Right lung (tissue), 10 donors: ENCODE results near the gene SCRG1. TPM values are rescaled to one million over a fixed set of nuclear protein-coding genes. Genes with fewer than 3 reads are reported as not detected.
A peak's percentile ranks its signal among the peaks of the same experiment; 100 is the strongest.

ENCODE experiments used
- DNase-seq, 2 donors: peaks; one replicate each; pipeline ENCODE4 v3.0.0-alpha.2; 2013
- long read RNA-seq, 8 donors: transcript quantifications; one replicate each; lab custom pipeline, GENCODE V29; 2026
- polyA plus RNA-seq, 5 donors: library from polyadenylated mRNA; unstranded; fragments of 120-200 nt; gene quantifications; one replicate each; pipeline versions ENCODE4 v1.2.1 to v1.2.3, GENCODE V29; 2013; ENCODE audit warnings: inconsistent platforms in 1 of 5, low replicate concordance in 1 of 5; ENCODE audit not compliant: insufficient read length in 5 of 5, insufficient read depth in 1 of 5

SCRG1 gene
- under 1 TPM; 0.22 to 0.68 (median 0.55) TPM for polyA plus RNA-seq
- long read RNA-seq, donor 1, full-length matches to known transcripts = 1 of 1 reads
- long read RNA-seq, donor 1, partial matches to known transcripts = 0 of 1 reads
- long read RNA-seq, donor 1, other reads (novel, unspliced or antisense) = 0 of 1 reads
- long read RNA-seq, donor 2, full-length matches to known transcripts = 1 of 1 reads
- long read RNA-seq, donor 2, partial matches to known transcripts = 0 of 1 reads
- long read RNA-seq, donor 2, other reads (novel, unspliced or antisense) = 0 of 1 reads
- long read RNA-seq, donor 3 = 0 reads
- long read RNA-seq, donor 4 = 0 reads
- long read RNA-seq, donor 5 = 0 reads
- long read RNA-seq, donor 6, full-length matches to known transcripts = 1 of 1 reads
- long read RNA-seq, donor 6, partial matches to known transcripts = 0 of 1 reads
- long read RNA-seq, donor 6, other reads (novel, unspliced or antisense) = 0 of 1 reads
- long read RNA-seq, donor 7 = 0 reads
- long read RNA-seq, donor 8, full-length matches to known transcripts = 1 of 1 reads
- long read RNA-seq, donor 8, partial matches to known transcripts = 0 of 1 reads
- long read RNA-seq, donor 8, other reads (novel, unspliced or antisense) = 0 of 1 reads

DNA sequence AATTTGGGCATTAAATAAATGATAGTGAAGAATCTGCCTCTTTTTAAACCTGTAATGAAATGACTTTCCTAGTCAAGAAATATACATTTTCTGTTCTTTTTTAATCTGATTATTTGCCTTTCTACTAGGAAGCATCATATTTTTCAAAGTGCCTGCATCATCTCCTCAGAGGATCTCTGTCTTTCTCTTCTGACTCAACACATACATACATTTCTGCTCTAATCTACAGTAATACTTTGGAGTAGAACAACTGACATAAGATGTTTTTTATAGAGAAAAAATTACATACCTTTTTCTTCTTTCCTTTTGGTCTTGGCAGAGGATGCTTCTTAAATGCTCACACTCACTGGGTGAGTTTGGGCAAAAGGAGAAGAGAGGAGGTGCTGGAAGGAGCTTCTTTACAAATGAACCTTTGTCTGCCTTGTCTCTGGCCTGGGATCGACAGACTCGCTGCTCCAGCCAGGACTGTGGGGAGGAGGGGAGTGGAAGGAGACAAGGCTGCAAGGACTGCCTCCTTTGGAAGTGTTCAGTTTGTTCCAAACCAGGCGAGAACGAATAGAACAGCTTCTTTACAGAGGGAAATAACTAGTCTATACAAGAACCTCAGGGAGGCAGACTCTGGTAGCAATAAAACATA, at the start of gene SCRG1:
Gene SCRG1 (minus strand): TSS at position 338 of the 637 bp plus-strand sequence. CDS start 7,702 bp downstream, outside the sequence.
- DNase-seq = no peak

DNA sequence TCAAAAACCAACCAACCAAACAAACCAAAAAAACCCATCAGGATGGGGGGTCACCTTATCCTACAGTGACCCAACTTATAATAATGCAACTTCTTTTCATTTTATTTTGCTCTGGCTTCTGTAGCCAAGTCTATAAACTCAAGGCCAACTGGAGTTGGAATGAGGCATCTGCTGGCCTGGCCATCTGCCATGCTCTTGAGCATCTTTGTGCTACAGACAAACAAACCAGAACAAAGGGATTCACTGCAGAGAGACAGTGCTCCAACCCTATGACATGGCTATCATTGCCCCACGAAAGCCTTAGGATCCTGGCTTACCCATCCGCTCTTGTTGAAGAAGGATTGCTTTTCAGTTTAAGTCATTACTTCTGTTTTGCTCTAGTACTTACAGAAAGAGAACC, 49.2 kb upstream of the SCRG1 start:
- peak; percentile 23 to 32 for DNase-seq

DNA sequence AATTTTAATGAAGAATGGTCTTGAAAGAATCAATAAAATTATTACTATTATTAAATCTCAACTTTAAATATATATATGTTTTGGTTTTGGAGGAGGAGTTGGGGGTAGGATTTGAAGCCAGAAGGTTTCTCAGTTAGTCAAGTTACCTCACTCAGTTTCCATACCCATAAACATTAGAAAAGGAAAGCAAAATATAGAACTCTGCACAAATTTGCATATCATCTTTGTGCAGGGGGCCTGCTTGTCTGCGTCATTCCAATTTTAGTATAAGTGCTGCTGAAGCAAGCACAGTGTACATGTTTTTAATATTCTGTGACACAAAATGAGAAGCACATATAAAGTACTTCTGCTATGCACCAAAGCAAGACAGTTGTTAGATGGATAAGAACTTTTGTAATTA, 47.5 kb upstream of the SCRG1 start:
- DNase-seq = no peak

GRCh38 chr4:173443121-173443520, 44.2 kb upstream of the SCRG1 start:
- no peak for DNase-seq

DNA sequence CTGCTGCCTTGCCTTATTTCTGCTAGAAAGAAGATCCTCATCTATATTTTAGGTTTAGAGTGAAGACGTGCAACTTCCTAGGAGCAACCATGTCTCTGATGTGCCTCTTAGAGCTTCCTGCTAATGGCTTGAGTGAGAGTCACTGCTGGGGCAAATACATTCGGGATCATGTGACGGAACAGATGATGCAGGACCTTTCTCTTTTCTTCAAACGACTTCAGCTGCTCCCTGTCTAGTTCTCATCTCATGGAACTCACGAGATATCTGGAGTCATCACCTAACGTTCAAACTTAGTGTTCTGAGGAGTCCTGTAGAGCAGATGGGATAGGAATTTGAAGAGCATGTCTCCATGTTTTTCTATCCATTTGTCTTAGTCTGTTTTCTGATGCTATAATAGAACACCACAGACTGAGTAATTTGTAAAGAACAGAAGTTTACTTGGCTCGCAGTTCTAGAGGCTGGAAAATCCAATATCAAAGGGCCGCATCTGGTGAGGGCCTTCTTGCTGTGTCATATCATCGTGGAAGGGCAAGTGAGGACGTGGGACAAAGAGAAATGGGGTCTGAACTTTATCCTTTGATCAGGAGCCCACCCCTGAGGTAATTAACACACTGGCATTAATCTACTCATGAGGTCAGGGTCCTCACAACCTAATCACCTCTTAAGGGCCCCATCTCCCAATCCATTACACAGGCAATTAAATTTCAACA, 43.5 kb upstream of the SCRG1 start:
- no peak for DNase-seq

- no peak for DNase-seq
These were observed 42.0 kb upstream of the SCRG1 start for GRCh38 chr4:173440888-173441287.

- no peak for DNase-seq
These were observed 37.9 kb upstream of the SCRG1 start for GRCh38 chr4:173436771-173437265.

DNA sequence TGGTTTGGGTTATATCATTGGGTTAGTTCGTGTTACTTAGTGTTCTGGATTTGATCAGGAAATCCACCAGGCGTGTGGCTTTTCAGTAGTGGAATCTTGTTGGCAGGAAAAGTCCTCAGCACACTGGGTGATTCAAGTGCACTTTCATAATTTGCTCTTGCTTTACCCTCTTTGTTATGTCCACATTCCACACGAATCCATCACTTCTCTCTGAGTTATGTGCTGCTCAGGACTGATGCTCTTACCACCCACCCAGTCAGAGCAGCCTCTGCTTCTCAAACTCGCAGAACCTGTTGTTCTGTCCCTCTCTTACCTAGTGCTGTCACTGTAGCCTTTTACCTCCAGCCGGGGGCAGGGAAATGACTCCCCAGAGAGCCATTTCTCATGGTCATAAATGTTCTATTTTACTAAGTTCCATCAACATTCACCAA, 37.2 kb upstream of the SCRG1 start:
- DNase-seq = no peak

DNA sequence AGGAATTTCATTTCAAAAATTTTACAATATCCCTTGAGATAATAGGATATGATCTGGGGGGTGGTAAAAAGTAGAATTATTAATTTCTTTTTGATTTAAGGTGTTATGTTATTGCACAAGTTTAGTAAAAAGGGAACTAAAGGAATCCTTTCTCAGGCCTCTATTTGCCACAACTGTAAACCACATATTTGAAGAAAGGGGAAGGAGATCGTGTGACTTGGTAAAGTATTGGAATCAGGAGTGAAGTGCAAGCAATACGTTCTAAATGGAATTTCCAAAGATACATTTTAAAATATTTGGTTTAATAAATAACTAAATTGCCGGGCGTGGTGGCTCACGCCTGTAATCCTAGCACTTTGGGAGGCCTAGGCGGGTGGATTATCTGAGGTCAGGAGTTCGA, 35.3 kb upstream of the SCRG1 start:
- no peak for DNase-seq

DNA sequence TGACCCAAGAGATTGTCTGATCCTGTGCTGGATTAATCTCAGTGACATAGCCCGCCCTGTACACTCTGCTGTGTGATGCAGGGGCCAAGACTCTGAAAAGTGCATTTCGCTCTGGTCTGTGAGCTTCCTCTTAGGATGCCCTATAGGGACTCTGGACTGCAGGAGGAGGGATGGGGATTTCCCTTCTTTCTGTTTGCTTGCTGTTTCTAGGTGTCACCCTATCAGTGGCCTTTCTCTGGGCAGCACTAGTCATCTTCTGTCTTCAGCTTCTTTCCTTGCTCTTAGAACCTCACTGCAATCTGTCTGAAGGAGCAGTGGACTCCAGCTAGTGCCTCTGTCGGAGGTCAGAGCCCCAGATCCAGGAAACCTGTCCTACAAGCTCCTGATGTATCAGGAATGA, 34.5 kb upstream of the SCRG1 start:
- DNase-seq = no peak

GRCh38 chr4:173432430-173432829, 33.5 kb upstream of the SCRG1 start:
- DNase-seq = no peak

DNA sequence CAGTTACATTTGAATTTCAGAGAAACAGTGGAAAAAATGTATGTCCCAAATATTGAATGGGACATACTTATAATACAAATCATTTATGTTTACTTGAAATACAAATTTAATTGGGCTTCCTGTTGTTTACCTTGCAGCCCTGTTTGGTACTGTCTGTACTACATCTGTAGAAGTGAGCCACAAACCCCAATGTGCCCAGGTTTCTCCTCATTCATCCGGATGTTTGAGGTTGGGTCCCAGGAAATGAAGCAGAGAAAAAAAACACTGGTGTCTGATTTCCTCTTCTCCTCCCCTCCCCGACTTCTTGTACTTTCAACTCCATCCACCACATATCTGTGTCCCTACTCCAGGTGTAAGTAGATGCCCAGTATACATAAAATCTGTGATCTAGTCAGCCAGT, 27.1 kb upstream of the SCRG1 start:
- DNase-seq = no peak

DNA sequence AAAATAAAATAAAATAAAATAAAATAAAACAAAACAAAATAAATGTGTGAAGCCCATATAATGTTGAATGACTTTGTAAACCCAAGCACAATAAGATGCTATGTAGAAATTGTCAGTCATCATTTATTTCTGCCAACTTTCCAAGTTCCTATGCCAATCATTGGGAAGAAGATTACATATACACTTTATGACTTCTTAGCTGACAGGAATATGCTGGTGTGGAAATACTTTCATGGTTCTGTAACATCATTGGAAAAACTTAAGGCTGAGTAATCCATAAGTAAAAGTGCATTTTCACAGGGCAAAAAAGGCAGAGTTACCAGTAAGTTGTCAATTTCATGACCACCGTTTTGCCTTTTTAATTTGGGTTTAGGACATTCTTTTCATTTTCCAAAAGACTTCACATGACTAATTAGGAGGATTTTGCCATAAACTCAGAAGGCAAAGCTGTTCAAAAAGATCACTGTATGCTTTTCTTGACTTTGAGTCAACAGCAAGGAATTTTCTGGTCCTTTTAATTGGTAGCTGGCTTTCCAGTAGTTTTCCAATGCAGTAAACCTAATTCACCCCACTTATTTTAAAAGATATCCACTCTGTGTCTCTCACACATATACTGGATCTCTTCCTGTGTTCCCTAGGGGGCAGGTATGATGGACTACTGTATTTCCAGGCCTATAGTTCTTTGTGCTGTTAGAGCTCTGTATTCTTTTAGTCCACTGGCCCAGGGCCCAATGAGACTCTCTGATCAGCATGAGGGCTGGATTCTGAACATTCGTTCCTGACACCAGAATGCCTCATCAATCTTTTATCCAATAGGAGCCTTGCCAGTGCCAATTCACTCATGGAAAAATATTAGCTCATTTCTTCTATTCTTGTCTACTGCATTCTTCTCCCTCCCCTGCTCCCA, 26.2 kb upstream of the SCRG1 start:
- DNase-seq = no peak

DNA sequence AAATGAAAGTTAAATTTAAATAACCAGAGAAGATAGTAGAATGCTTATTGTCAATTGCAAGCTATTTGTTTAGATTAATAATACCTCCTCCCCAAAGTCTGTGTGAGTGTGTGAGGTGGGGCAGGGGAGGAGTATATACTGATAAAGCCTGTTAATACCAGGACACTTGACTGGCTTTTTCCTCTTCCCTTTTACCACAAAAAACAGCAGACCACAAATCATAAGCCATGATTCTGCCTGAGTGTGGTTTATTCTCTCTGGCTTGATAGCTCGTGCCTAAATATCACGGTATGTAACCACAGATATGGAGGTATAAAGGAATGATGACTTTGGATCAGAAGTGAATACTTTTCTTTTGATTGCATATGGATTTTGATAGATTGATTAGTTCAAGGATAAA, 21.9 kb upstream of the SCRG1 start:
- no peak for DNase-seq

DNA sequence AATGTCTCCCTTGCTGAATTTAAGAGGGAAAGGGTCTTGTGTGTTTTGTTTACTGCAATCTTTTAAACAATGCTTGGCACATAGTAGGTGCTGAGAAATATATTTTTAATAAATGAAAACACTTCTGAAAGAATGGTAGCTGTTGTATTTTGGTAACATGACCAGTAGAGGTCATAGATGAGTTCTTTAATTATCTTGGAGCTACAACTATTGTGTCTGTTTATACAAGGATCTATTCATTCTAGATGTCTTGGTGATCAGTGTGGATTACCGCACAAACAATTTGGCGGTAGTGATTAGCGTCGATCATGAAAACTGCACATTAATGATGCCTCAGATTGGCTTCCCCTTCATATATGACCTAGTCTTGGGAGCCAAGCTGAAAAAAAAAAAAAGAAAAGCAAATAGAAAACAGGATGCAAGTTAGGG, 21.4 kb upstream of the SCRG1 start:
- peak; percentile 19 to 36 for DNase-seq

- DNase-seq = no peak
These were observed 19.7 kb upstream of the SCRG1 start for GRCh38 chr4:173418639-173419038.

- DNase-seq = no peak
These were observed 18.9 kb upstream of the SCRG1 start for GRCh38 chr4:173417833-173418232.

- no peak for DNase-seq
These were observed 17.2 kb upstream of the SCRG1 start for GRCh38 chr4:173415885-173416653.

DNA sequence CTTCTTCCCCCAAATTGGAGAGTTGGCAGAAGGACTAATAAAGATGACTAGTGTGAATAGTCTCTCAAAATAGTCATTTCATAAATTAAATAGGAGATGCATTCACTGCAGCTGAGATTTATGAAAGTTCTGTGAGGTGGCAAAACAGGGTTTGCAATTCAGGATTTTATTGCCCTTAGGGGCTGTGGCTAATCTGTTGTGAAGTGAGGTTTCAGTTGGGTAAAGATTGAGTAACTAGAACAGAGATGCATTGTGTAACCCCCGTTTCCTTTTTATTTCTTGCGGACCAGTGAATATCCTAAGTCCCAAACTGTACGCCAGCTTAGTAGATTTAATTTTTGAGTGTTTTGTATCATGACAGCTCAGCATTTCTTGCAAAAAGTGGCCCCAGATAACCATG, 16.2 kb upstream of the SCRG1 start:
- no peak for DNase-seq

- no peak for DNase-seq
These were observed 15.5 kb upstream of the SCRG1 start for GRCh38 chr4:173414456-173414855.
